C4-2B (cell line): Measurements from ENCODE around the gene ZNF865.

ENCODE experiments used
- CTCF ChIP-seq: fragments of 450-650 bp; conservative IDR thresholded peaks from 2 replicates; pipeline ENCODE4 v1.5.1; 2017; ENCODE audit warnings: mild to moderate bottlenecking
- ZFX ChIP-seq: fragments of 450-650 bp; IDR thresholded peaks from 2 replicates; pipeline ENCODE4 v1.6.1; 2017

GRCh38 chr19:55633861-55634260 lies 28.4 kb downstream of the ZNF865 start:
- no peak for TF ChIP-seq CTCF
- no peak for TF ChIP-seq ZFX
